OCI-LY7 (cell line): ENCODE results near the gene NCK2. TPM values are rescaled to one million over a fixed set of nuclear protein-coding genes. Genes with fewer than 3 reads are reported as not detected.

ENCODE experiments used
- BruUV-seq: library from RNA; stranded (reverse); fragments of 400-500 nt; replicated peaks from 2 replicates; lab custom pipeline; 2021; lab: Mats Ljungman, UMichigan
- CTCF ChIA-PET: fragments of 300-600 bp; sonication (Branson Sonifier 250); formaldehyde crosslinking; loops from one replicate; lab custom pipeline; 2022; ENCODE audit warnings: antibody characterized with exemption; ENCODE audit not compliant: unreplicated experiment; lab: Charles Lee
- POLR2A ChIA-PET: fragments of 300-600 bp; sonication (Branson Sonifier 250); formaldehyde crosslinking; loops from one replicate; lab custom pipeline; 2022; ENCODE audit warnings: antibody characterized with exemption; lab: Charles Lee
- DNase-seq: peaks from one replicate; pipeline ENCODE4 v3.0.0-alpha.2; 2015; ENCODE audit warnings: low spot score
- H2AFZ ChIP-seq: fragments of 200-600 bp; sonication (generic), shearing (Covaris generic); 2 replicates; pipeline ENCODE4 v1.6.1; 2014; ENCODE audit warnings: mild to moderate bottlenecking, antibody characterized with exemption, low read length, moderate library complexity
- H3K27ac ChIP-seq: fragments of 200-600 bp; sonication (generic); 2 replicates; pipeline ENCODE4 v1.5.1; 2014; ENCODE audit warnings: mixed run types, low read depth, mild to moderate bottlenecking, moderate library complexity, low read length, inconsistent platforms; ENCODE audit not compliant: poor library complexity, severe bottlenecking
- H3K36me3 ChIP-seq: fragments of 200-600 bp; sonication (generic); 2 replicates; pipeline ENCODE4 v1.6.1; 2014; ENCODE audit warnings: mild to moderate bottlenecking, antibody characterized with exemption, low read length, moderate library complexity, mixed read lengths; ENCODE audit not compliant: insufficient read depth
- H3K4me1 ChIP-seq: fragments of 200-600 bp; sonication (generic); 2 replicates; pipeline ENCODE4 v1.5.1; 2014; ENCODE audit warnings: mild to moderate bottlenecking, low read length; ENCODE audit not compliant: insufficient read depth, poor library complexity, severe bottlenecking
- H3K4me2 ChIP-seq: fragments of 200-600 bp; sonication (generic); 2 replicates; pipeline ENCODE4 v1.6.1; 2014; ENCODE audit warnings: mild to moderate bottlenecking, low read length
- H3K4me3 ChIP-seq: fragments of 200-600 bp; sonication (generic); 2 replicates; pipeline ENCODE4 v1.5.1; 2014; ENCODE audit warnings: mild to moderate bottlenecking, low read depth, low read length; ENCODE audit not compliant: poor library complexity, severe bottlenecking
- H3K79me2 ChIP-seq: fragments of 200-600 bp; sonication (generic); 2 replicates; pipeline ENCODE4 v1.6.1; 2016; ENCODE audit warnings: low read depth, mild to moderate bottlenecking, low read length, moderate library complexity, mixed read lengths; ENCODE audit not compliant: insufficient read depth
- H3K9me2 ChIP-seq: fragments of 200-600 bp; sonication (generic); 2 replicates; pipeline ENCODE4 v1.6.1; 2016; ENCODE audit warnings: mild to moderate bottlenecking, low read length, mixed read lengths; ENCODE audit not compliant: insufficient read depth
- H3K9me3 ChIP-seq: fragments of 200-600 bp; sonication (generic); 2 replicates; pipeline ENCODE4 v1.6.1; 2014; ENCODE audit warnings: mild to moderate bottlenecking, mixed run types, low read length, mixed read lengths
- H4K20me1 ChIP-seq: fragments of 200-600 bp; sonication (generic); 2 replicates; pipeline ENCODE4 v1.6.1; 2014; ENCODE audit warnings: mild to moderate bottlenecking, antibody characterized with exemption, low read length, moderate library complexity, mixed read lengths; ENCODE audit not compliant: insufficient read depth
- CTCF ChIP-seq: fragments of 200-600 bp; sonication (generic); conservative IDR thresholded peaks from 2 replicates; pipeline ENCODE4 v1.5.1; 2014; ENCODE audit warnings: mild to moderate bottlenecking, antibody characterized with exemption, low read length, moderate library complexity, mixed read lengths
- EZH2phosphoT487 ChIP-seq: fragments of 200-600 bp; sonication (generic); IDR thresholded peaks from 2 replicates; pipeline ENCODE4 v1.6.1; 2018; ENCODE audit warnings: low read depth, borderline replicate concordance, mild to moderate bottlenecking, mixed run types, antibody characterized with exemption, low read length, moderate library complexity, mixed read lengths
- intact Hi-C: fragments of 100-400 bp; cut with micrococcal nuclease; formaldehyde crosslinking; loops from one replicate; pipeline ENCODE4 v1.10.0; 2022; ENCODE audit not compliant: unreplicated experiment
- total RNA-seq, 2 experiments: library from RNA; depleted of rRNA in 1 of 2; stranded (reverse); fragments of >200 nt in 1 of 2; shearing (Covaris generic) in 1 of 2; gene quantifications; 2 replicates each; pipeline ENCODE4 v1.2.3, GENCODE V29; 2014 to 2022

Gene NCK2
- total RNA-seq, 2 experiments from 2014 or later, result 23.4 to 34.2 TPM

DNA sequence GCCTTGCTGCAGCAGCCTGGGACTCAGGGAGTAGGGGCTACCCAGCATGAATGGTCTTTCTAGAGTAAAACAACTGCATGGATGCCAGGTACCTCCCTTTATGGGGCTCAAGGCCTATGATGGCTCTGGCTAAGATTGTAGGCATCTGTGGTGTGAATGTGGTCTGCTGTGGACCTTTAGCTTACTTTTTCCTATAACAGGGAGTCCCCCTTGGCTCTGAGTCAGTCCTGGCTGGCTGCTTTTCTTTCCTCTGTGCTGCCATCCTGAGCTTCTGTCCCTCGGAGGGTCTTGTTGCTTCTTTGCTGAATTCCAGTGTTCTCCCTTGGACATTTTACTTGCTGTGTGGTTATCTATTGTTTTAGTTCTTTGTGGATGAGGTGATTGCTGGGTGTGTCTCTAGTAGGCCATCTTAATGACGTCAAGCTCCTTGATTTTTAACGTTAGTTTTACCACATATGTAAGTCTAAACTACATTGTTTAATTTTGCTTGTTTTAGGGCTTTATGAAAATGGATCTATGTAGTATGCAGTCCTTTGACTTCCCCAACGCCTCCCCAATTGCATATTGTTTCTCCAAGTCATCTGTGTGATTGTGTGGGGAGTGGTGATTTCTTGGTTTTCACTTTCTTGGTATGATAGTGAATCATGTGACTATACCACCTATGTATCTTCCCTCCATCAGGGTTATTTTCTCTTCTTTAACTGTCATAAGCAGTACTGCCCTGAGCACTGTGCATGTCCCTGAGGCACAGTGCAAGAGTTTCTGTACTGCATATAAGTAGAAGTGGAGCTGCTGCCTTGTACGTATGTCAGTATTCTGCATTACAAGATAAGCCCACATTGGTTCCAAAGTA is 92.4 kb downstream of the NCK2 start:
- DNase-seq, result no peak
- Histone ChIP-seq H3K4me1 (peaks cover 34% of the 10 kb centered on the region), H3K9me3 (peaks cover 55% of the 10 kb centered on the region), H4K20me1 (no peaks in the 10 kb centered on the region), H3K4me2 (no peak overlapping the region), H3K27ac (no peak overlapping the region), H3K79me2 (peaks cover 37% of the 10 kb centered on the region), H3K4me3 (no peak overlapping the region), H3K36me3 (peaks cover 44% of the 10 kb centered on the region), H2AFZ (no peak overlapping the region), H3K9me2 (no peaks in the 10 kb centered on the region)
- no TSS peak for BruUV-seq
- intact Hi-C loops, result loop anchor here (5.0 kb wide), 1 partner anchor 110 kb away; no protein-coding TSS in a partner anchor
- CTCF ChIA-PET, result interaction anchor here (1.2 kb wide), 1 partner anchor 11 kb away, joined by 5 read pairs; no protein-coding TSS in a partner anchor
- no peak for TF ChIP-seq CTCF
- no peak for TF ChIP-seq EZH2phosphoT487
- POLR2A ChIA-PET, result interaction anchor here (0.6 to 1.4 kb wide), 2 partner anchors 19 to 39 kb away, joined by 3 to 6 read pairs; no protein-coding TSS in a partner anchor

GRCh38 chr2:105839793-105840192 is 95.1 kb downstream of the NCK2 start:
- ChIA-PET CTCF (no interaction called here), POLR2A (no interaction called here)
- no peak overlapping the region for H3K27ac ChIP-seq
- peaks cover 33% of the 10 kb centered on the region for H3K9me3 ChIP-seq
- intact Hi-C loops, result loop anchor here (5.0 kb wide), 1 partner anchor 112 kb away; no protein-coding TSS in a partner anchor
- no peaks in the 10 kb centered on the region for H3K9me2 ChIP-seq
- H3K4me1 ChIP-seq, result peaks cover 29% of the 10 kb centered on the region
- TF ChIP-seq EZH2phosphoT487 (no peak), CTCF (no peak)
- H3K36me3 ChIP-seq, result peaks cover 24% of the 10 kb centered on the region
- H3K79me2 ChIP-seq, result peaks cover 12% of the 10 kb centered on the region; the same call in 1 of the 2 replicates
- DNase-seq, result no peak
- no peak overlapping the region for H3K4me2 ChIP-seq
- H4K20me1 ChIP-seq, result no peaks in the 10 kb centered on the region
- H2AFZ ChIP-seq, result no peak overlapping the region
- no TSS peak for BruUV-seq
- H3K4me3 ChIP-seq, result no peak overlapping the region

GRCh38 chr2:105840933-105841332 is 96.2 kb downstream of the NCK2 start:
- H4K20me1 ChIP-seq, result no peaks in the 10 kb centered on the region
- CTCF ChIA-PET, result no interaction called here
- POLR2A ChIA-PET, result interaction anchor here (1.2 to 1.3 kb wide), 2 partner anchors 9 to 42 kb away, joined by 3 to 5 read pairs; no protein-coding TSS in a partner anchor
- TF ChIP-seq EZH2phosphoT487, result no peak
- TF ChIP-seq CTCF, result no peak
- H3K79me2 ChIP-seq, result peaks cover 6% of the 10 kb centered on the region; the same call in 1 of the 2 replicates
- no TSS peak for BruUV-seq
- H3K27ac ChIP-seq, result no peak overlapping the region
- no peak overlapping the region for H3K4me3 ChIP-seq
- no peaks in the 10 kb centered on the region for H3K9me2 ChIP-seq
- H2AFZ ChIP-seq, result no peak overlapping the region
- H3K4me2 ChIP-seq, result no peak overlapping the region
- H3K36me3 ChIP-seq, result peaks cover 19% of the 10 kb centered on the region
- peaks cover 21% of the 10 kb centered on the region for H3K4me1 ChIP-seq
- intact Hi-C loops, result no loop called here
- H3K9me3 ChIP-seq, result peaks cover 26% of the 10 kb centered on the region
- DNase-seq, result no peak
